SKM-1 (cell line): ENCODE data around the gene RANBP10.
"Not testable (repeated sequence)": the region's sequence is repeated elsewhere in the genome, so short reads cannot be mapped to it uniquely, and the experiment has no call there.

Experiments used
- DNase-seq: peaks from one replicate; lab custom pipeline; 2025; ENCODE audit not compliant: unreplicated experiment; lab: John Stamatoyannopoulos, UW

Gene RANBP10

DNA sequence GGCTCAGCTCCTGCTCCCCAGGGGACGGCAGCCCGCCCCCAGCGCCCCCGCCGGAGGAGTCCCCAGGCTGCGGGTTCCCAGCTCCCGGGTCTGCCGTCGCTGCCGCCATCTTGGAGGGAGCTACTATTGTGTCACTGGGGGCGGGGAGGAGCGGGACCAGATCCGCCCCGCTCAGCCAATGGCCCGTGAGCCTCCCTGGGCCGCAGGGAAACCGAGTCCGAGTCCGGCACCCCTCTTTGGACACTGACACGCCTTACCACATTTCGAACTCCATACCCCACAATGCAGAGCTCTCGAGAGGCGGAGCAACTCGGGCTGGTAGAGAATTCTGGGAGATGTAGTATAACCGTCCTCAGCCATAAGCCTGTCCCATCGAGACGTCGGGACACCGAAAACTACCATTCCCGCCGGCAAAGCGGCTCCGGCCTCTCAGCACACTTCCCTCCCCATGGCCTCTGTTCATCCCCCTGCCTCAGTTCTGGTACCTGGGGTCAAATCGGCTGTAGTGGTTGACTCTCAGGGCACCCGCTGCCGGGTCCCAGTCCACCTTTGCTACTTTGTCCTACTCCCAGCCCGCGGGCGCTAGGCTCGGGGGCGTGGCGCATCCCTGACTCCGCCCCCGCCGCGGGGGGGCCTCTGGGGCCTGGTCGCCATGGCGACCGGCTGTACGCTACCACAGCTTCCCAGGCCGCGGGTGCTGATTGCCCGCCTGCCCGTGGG is at the start of gene RANBP10, which contains the start of gene TSNAXIP1:
TSS of gene RANBP10 (minus strand) at position 133 of the 720 bp plus-strand sequence. CDS start at position 109, 24 bp downstream.
TSS of gene TSNAXIP1 (plus strand) at position 462 of the 720 bp plus-strand sequence. CDS start 261 bp downstream, outside the sequence.
- peak; percentile 99 for DNase-seq

DNA sequence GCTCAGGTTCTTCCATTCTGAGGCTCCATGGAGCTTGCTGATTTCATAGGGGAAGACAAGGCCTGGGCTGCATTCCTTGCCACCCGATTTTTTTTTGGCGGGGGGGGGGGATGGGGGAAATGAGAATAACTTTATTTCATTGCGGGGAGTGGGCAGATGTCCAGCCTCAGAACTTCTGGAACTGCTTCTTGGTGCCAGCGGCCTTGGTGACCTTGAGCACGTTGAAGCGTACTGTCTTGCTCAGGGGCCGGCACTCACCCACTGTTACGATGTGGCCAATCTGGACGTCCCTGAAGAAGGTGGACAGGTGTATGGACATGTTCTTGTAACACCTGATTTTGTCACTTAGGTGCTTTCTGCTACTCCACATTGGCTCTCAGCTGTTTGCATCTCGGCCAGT is 49.4 kb upstream of the RANBP10 start:
- DNase-seq = no peak

DNA sequence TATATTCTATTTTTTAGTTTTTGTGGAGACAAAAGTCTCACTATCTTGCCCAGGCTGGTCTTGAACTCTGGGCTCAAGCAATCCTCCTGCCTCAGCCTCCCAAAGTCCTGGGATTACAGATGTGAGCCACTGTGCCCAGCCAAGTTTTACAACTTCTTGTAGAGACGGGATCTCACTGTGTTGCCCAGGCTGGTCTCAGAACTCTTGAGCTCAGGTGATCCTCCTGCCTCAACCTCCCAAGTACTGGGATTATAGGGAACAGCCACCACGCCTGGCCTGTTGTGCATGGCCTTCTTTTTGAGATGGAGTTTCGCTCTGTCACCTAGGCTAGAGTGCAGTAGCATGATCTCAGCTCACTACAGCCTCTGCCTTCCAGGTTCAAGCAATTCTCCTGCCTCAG is 47.3 kb upstream of the RANBP10 start:
- DNase-seq = no peak

DNA sequence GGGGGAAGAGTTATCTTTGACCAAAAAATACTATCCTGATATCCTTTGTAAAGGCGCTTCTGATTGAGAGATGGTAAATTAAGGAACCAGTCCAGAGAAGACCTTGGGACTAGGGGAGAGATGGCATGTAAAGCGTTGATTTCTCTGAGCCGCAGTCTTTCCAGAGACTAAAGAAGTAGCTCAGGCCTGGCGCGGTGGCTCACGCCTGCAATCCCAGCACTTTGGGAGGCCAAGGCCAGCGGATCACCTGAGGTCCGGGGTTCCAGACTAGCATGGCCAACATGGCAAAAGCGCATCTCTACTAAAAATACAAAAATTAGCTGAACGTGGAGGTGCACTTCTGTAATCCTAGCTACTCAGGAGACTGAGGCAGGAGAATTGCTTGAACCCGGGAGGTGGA is 41.8 kb upstream of the RANBP10 start:
- no peak for DNase-seq

DNA sequence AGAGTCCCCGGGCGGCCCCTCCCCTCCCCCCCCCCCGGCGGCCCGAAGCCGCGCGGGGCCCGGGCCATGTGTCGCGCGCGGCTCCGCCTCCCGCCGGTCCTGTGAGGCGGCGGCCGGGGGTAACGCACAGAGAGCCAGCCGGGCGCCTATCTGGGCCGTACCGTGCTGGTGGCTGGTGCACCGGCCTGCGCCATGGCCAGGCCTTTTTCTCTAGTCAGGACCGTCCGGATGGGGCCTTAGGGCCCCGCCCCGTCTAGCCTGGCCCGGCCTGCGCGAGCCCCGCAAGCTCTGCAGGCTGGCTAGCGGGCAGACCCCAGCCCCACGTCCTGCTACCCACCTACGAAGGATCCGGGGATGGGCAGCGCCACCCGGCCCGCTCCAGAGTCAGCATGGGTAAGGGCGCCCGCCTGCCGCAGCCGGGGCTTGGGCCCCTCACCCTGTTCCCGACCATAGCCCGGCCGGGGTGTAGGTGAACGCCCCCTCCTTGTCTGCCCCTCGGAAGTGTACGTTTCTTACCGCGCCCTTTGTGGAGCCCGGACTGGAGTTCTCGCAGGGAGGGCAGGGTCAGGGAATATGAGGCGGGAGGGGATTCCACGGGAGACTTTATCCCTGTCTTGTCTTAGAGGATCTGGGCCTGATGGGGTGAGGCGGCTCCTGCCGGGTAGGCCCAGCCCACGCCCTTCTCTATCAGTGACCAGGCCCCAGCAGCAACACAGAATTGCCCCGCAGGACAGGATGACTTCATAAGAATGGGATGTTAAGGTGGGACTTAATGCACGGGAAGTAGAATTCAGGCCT is 40.9 kb upstream of the RANBP10 start, which contains the start of gene CENPT:
TSS of gene CENPT (minus strand) at position 630 of the 798 bp plus-strand sequence. CDS start 13,834 bp downstream, outside the sequence.
- DNase-seq = no peak

DNA sequence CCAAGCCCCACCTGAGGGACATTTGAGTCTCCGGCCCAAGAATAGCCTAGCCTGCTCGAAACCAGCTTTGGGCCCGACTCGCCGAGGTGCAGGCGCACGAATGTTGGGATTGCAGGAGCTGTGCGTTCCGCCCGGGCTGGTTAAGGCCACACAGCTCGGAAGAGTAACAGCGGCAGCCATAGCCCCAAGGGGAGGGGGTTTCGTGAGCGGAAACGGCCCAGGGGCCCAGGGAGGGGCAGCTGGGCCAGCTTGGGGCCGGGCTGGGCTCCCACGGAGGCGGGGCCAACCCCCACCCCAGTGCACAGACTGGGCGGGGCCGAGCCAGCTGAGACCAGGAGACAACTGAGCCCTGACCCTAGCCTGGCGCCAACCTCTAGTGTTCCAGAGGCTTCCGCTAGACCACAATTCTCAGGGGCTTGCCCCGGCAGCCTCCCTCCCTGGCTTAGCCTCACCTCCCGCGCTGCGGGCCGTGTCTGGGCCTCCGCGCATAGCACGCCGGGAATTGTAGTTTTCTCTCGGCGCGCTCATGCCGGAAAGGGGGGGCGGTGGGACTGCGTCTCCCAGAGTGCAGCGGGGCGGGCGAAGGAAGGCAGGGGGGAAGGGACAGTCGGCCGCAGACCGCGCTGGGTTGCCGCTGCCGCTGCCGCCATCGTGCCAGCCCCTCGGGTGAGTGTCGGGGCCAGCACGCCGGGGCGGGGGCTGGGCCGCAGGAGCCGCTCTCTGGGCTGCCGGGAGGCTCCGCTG is 40.1 kb upstream of the RANBP10 start, which contains the start of gene NUTF2:
TSS of gene NUTF2 (plus strand) at position 614 of the 744 bp plus-strand sequence. CDS start 18,198 bp downstream, outside the sequence.
- peak; percentile 94 for DNase-seq

DNA sequence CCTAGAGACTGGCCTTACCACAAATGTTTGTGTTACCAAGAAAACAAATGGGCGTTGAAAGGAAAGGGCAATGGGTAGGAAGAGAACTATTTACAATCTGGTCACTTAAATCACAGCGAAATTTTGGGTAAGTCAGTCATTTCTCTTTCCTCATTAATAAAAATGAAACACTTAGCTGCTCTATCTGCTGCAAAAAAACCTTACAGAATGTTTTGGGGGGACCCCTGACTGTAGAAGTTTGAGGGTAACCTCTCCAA is 39.6 kb upstream of the RANBP10 start:
- DNase-seq = no peak

DNA sequence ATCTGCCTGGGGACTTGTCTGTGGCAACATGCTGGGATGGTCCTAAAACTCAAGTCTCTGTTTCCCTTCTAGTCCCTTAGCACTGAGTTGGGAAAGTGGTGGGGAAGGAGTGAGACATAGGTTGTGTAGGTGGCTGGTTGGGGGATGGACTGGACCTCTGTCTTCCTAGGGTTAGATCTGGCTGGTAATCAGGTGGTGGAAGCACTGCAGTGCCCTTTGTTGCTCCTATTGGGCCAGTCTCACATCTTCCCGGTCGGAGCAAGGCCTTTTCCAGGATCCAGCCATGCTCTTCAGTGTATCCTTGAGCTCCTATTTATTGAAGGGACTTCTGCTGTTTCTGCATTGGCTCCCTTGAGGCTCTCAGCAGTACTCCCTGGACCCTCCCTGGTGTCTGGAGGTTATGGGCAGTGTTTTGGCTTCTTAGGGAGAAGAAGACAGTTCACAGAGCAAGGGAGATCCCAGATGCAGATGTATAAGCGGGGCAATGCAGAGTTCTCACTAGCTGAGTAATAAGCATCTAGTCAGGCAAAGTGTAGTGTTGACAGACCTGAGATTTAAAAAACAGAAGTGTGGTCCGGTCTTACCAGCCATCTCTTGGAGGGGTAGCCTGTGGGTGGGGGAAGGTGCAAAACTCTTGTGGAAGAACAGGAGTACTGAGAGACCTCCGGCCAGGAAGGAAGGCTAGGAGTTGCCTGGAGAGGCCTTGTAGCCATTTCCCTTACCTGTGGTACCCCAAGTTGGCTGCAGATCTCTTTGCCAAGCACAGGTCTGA is 39.1 kb upstream of the RANBP10 start:
- DNase-seq = no peak

DNA sequence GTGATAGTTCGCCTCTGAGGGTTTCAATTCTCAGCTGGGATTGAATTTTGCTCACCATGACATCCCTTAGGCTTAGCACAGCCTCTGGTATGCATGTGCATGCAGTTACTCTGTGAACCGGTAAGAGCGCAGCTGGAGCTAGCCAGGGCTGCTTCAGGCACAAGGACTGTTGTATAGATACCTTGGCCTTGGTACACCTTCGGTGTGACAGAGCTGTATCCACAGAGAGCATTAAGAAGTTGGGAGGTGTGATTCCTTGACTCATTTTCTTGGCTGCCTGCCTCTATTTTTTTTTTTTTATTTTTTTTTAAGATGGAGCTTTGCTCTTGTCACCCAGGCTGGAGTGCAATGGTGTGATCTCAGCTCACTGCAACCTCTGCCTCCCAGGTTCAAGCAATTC is 38.1 kb upstream of the RANBP10 start:
- no peak for DNase-seq

DNA sequence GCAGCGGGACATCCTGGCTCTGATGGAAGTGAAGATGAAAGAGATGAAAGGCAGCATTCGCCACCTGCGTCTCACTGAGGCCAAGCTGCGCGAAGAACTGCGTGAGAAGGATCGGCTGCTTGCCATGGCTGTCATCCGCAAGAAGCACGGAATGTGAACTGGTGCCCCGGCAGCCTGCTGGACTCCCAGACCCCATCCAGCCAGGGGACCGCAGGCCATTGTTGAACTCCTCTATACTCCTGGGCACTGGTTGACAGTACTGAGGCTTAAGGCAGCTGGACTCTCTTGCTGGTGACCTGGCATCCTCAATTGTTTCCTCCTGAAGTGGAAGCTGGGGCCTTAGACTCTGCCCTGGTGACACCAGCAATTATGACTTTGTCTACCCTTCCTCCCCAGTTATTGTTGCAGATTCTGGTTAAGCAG is 37.0 kb upstream of the RANBP10 start:
- DNase-seq = no peak

DNA sequence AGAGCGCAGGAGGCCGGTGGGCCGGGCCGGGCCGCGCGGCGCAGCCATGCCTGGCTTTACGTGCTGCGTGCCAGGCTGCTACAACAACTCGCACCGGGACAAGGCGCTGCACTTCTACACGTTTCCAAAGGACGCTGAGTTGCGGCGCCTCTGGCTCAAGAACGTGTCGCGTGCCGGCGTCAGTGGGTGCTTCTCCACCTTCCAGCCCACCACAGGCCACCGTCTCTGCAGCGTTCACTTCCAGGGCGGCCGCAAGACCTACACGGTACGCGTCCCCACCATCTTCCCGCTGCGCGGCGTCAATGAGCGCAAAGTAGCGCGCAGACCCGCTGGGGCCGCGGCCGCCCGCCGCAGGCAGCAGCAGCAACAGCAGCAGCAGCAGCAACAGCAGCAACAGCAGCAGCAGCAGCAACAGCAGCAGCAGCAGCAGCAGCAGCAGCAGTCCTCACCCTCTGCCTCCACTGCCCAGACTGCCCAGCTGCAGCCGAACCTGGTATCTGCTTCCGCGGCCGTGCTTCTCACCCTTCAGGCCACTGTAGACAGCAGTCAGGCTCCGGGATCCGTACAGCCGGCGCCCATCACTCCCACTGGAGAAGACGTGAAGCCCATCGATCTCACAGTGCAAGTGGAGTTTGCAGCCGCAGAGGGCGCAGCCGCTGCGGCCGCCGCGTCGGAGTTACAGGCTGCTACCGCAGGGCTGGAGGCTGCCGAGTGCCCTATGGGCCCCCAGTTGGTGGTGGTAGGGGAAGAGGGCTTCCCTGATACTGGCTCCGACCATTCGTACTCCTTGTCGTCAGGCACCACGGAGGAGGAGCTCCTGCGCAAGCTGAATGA is 36.4 kb upstream of the RANBP10 start:
- no peak for DNase-seq

DNA sequence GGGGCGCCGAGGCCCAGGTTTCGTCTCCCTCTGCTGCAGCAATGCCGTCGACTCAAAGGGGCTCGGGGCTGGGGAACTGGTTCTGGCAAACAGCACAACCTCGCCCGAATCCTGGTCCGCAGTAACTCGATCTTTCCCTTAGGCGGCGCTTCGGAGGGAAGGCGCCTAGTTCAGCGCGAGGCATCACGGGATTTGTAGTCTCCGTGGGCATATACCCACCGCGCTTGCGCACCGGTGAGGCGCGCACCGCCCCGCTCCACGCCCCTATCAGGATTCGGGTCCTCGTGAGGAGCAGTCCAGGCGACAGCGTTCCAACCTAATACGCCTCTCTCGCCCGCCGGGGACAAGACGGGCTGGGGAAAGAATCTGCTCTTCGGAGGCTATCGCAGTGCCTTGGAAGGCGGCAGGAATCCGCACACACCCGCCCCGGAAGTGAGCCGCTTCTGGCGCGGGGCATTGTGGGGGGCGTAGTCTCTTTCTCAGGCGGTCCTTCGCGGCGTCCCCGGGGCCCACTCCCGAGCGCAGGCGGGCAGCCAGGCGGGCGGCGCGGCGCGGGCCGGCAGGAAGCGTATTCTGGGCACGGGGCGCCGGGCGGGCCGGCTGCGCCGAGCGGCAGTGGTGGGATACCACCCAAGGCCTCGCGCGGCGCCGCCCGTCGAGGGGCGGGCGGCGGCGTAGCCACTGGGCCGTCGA is 35.6 kb upstream of the RANBP10 start, which contains the start of gene THAP11:
TSS of gene THAP11 (plus strand) at position 505 of the 693 bp plus-strand sequence. CDS start 235 bp downstream, outside the sequence.
- DNase-seq = peak; percentile 92

DNA sequence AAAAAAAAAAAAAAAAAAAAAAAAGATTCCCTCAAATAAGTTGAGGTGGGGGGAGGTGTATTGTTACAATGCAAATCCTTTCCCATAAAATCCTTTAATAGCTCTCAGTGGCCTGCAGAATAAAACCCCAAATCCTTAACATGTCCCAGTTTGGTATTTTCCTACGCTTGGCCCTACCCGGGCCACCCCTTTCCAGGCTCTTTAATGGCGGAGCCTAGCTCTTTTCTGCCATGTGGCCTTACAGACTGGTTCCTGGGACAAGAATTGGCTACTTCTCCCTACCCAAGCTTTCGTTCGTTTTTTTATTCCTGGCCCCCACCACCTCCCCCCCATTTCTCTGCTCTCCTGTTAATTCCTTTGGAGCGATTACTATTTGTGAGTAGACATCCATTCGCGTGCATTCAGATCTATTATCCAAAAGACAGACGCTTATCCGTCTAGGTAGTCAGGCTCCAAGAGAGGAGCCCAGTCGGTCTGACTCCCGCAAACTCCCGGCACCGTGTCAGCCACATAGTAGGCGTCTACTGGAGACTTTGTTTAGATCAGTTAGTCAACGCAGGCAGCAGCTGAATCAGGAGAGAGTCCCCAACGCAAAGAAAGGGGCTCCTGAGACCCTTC is 34.9 kb upstream of the RANBP10 start:
- DNase-seq = no peak

DNA sequence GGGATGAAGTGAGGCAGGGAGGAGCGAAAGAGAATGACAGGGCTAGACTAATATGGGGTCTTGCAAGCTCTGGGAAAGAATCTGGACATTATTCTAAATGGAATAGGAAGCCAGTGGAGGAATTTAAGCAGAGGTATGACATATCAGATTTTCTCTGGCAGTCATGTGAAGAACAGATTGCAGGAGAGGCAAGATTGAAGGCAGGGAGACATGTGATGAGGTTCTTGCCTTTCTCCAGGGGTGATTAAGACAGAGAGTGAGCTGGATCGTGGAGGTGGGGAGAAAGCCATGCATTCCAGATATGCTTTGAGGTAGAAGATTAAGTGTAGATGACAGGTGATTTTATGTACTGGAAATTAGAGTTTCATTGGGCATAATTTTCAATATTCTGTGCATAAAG is 31.5 kb upstream of the RANBP10 start:
- no peak for DNase-seq

DNA sequence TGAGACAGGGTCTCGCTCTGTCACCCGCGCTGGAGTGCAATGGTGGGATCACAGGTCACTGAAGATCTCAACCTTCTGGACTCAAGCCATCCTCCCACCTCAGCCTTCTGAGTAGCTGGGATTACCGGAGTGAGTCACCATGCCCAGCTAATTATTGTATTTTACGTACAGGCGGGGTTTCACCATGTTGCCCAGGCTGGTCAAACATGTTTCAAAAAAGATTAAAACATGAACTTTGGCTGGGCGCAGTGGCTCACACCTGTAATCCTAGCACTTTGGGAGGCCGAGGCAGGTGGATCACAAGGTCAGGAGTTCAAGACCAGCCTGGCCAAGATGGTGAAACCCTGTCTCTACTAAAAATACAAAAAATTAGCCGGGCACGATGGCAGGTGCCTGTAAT is 30.8 kb upstream of the RANBP10 start:
- DNase-seq = not testable (repeated sequence)

DNA sequence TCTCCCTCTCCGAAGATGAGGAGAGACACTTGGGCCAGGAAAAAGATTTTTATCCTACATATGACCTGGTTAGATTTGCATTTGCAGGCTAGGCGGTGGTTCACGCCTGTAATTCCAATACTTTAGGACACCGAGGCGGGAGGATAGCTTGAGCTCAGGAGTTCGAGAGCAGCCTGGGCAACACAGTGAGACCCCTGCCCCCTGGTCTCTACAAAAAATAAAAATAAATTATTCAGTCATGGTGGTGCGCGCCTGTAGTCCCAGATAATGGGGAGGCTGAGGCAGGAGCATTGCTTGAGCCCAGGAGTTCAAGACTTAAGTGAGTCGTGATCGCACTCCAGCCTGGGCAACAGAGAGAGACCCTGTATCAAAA is 27.9 kb upstream of the RANBP10 start:
- no peak for DNase-seq

DNA sequence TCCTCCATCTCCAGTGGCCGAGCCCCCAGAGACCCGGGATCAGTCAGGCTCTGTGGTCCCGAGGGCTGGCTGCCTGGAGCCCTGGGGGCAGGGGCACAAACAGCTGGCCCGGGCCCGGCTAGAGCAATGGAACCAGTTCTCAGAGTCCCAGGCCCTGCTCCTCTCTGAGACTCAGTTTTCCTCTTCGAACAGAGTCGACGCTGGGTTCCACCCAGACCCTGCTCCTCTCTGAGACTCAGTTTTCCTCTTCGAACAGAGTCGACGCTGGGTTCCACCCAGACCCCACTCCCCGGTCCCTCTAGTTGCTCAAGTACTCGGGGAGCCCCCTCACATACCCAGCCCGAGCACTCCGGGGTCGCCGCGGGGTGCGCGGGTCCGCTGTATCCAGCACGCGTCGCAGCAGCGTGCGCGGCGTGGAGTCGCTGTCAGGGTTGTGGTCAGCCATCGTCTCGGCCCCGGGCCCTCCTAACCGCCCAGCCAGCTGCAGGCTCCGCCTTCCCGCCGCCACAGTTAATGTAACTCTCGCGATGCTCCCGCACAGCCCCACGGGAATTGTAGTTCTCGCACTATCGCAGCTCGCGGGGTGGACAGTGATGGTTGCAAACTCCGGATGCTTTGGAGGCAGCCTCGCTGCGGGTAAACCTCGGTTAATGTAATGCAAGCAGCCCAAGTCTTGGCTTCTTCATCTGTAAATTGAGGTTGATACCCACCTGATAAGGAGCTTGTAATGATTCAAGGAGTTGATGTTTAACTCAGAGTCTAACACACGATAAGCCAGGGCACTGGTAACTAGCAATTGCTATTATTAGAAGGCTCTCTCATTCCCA is 27.3 kb upstream of the RANBP10 start:
- DNase-seq = peak; percentile 82

DNA sequence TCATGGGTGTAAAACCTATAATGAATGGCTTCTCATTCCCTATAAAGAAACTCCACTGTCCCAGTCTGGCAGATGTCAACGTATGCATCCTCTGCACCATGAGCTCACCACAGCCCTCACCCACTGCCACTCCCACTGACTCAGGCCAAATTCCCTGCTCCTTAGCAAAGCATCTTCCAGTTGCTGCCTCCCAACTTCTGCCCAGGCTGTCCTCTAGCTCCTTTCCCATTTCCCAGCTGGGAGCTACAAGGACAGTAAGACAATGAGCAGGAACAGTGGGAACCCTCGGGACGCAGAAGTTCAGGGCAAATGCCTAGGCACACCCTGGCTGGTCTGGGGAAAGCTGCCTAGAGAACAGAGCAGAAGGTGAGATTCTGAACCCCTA is 26.7 kb upstream of the RANBP10 start:
- no peak for DNase-seq
